Measurements from ENCODE around the gene CD93.

DNA sequence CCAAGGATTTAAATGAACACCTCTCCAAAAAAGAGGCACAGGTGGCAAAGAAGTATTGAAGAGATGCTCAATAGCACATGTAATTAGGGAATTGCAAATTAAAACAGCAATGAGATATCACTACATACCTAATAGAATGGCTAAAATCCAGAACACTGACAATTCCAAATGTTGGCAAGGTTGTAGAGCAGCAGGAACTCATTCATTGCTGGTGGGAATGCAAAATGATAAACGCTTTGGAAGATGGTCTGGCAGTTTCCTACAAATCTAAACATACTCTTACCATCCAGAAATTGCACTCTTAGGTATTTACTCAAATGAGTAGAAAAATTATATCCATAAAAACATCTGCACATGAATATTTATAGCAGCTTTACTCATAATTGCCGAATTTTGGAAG lies 17.0 kb downstream of the CD93 start:
- no peak for TF ChIP-seq CTCF (IDR thresholded peaks at IDR 0.05 in 4 of 5, conservative IDR thresholded peaks at IDR 0.05 in 1 of 5)
- no peak for TF ChIP-seq POLR2A (IDR thresholded peaks at IDR 0.05)
